DMS79 treated with DMSO at 0.1 percent for 48 hours (cell line): ENCODE data around the gene DRC7.

Experiments used
- DNase-seq: peaks from one replicate; lab custom pipeline; 2025; lab: John Stamatoyannopoulos, UW

Gene DRC7

DNA sequence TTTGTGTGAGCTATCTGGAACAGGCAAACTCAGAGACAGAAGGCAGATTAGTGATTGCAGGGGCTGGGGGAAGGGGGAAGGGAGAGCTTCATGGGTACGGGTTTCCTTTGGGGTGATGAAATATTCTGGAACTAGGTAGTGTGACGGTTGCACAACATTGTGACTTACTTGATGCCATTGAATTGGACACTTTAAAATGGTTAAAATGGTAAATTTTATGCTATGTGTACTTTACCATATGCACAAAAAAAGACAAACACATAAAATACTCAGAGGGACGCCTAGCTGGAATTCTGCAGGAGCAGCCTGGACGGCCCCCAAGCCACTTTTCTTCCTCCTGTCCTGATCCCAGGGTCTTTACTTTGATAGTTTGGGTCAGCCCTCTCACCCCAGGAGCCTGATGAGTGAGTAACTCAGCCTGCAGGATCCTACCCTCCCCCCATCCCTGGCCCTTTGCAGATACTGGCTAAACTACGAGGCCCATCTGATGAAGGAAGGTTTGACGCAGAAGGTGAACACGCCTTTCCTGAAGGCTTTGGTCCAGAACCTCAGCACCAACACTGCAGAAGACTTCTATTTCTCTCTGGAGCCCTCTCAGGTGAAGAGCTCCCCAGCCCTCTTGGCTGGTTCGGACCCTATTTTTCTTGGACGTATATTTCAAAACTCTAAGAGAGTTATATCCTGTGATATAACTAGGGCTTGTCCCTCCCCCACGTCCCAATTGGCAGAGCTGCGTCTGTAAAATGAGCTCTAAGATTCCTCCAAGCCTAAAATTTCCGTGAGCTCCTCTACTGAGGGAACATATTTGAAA is 18.7 kb upstream of the DRC7 start:
- no peak for DNase-seq

DNA sequence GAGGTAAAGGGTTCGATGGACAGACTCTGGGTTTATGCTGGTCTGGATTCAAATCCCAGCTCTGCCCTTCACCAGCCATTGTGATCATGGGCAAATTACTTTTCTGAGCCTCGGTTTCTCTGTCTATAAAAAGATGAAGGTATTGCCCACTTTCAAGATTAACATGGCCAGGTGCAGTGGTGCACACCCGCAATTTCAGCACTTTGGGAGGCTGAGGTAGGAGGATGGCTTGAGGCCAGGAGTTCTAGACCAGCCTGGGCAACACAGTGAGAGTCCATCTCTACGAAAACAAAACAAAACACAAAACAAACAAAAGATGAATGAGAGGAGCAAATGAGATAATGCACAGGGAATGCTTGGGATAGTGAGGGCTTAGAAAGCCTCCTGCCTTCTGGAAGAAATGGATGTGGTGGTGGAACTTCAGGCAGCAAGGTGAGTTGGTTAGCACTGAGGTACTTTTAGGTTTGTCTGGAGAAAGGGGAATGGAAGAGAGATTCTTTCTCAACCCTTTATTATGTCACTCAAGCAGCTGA is 18.0 kb upstream of the DRC7 start:
- no peak for DNase-seq

DNA sequence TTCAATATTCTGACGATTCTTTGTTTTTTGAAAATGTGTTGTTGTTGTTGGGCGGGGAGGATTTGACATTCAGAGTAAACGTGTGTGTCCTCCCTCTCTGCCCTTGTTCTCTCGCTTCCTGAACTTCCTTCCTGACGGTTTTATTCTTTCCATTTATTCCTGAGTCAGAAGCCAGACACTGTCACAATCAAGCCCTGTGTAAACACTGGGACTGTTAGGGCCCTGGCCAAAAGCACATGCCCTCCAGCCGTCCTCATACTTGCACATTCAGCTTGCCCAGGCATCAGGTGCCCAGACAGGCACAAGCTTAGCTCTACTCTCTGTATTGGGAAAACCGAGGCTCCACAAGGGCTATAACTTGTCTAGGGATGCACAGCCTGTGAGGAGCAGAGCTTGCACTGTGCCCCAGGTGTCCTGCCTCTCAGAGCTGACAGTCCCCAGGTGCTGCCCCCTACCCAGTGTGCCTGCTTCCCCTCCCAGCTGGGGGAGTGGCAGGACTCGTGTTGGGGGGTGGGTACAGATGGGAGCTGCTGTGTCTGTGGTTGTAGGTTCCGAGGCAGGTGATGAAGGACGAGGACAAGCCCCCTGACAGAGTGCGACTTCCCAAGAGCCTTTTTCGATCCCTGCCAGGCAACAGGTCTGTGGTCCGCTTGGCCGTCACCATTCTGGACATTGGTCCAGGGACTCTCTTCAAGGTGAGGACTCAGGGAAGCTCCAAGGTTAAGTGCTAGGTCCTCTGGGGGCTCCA is 16.8 kb upstream of the DRC7 start:
- DNase-seq, result no peak

DNA sequence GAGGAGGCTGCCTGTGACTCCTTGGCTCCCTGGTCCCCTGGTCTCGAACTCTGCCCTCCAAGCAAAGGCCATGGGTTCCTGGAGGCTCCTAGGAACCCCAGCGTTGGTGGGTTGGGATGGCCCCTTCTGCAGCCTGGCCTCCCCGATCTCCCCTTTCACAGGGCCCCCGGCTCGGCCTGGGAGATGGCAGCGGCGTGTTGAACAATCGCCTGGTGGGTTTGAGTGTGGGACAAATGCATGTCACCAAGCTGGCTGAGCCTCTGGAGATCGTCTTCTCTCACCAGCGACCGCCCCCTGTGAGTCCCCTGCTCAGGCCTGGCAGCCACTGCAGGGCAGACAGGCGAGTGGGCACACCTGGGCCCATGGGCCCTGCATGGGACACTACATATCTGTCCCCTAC is 15.6 kb upstream of the DRC7 start:
- DNase-seq, result no peak

DNA sequence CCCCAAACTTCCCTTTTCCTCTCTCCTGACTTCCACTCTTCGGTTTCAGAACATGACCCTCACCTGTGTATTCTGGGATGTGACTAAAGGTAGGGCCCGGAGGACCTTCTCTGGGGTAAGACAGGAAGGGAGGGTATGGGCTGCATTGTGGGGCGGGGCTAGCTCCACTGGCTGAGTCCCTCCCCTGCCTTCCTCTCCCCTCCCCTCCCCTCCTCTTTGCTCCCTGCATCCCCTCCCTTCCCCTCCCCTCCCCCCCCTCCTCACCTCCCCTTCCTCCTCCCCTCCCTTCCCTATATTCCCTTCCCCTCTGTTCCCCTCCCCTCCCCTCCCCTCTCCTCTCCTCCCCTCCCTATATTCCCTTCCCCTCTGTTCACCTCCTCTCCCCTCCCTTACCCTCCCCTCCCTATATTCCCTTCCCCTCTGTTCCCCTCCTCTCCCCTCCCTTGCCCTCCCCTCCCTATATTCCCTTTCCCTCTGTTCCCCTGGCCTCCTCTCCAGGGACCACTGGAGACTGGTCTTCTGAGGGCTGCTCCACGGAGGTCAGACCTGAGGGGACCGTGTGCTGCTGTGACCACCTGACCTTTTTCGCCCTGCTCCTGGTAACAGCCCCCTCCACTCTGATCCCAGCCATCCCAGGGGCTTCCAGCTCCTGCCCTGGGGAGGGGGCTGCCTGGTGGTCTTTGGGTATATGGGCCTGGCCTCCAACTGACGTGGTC is 14.7 kb upstream of the DRC7 start:
- DNase-seq, result no peak

DNA sequence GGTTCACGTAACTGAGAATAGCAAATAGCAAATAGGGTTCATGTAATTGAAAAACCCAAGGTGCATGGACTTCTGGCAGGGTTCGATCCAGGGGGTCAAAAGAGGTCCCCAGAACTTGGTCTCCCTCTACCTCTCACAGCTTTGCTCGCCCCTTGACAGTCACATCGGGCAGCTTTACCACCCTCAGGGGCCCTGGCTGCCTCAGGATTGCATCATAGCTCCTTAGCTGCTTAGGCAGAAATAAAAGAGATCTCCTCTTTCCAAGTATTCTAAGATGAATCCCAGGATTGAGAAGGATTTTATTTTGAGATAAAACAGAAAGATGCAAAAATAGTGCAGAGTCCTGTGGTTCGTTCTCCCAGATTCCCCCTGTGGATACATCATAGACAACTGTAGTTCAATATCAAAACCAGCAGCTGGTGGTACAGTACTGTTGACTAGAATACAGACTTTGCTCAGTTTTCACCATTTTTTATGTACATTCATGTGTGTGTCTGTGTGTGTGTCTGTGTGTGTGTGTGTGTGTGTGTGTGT is 13.7 kb upstream of the DRC7 start:
- DNase-seq, result no peak

DNA sequence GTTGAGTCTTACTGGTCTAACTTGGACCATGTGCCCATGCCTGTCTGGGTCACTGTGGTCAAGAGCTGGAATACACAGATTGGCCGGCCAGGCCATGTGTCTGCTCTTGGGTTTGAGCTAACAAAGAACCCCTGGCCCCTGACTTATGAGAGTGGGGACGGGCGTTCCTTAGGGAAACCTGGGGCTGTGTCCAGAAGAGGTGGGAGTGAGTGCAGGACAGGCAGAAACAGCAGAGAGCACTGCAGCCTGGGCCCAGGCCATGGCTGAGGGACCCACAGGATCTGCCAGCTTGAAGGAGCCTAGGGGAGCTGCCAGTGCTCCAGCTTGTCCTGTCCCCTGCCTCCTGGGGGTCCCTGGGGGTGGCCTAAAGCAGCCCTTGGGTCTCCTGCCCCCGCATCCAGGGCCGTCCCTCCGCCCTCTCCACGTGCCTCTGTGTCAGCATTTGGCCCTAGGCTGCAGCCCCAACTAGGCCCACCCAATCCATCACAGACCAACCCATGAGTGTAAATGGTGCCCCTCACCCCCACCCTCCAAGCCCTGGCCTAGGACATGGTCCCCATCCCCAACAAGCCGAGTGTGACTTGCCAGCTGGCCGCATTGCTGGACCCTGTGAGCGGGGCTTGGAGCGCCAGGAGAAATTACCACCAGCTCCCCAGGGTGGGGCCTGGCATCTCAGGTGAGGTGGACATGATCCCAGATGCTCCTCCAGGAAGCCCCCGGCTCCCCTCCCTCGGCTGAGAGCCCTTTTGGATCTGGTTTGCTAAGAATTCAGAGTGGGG is 12.5 kb upstream of the DRC7 start:
- no peak for DNase-seq

DNA sequence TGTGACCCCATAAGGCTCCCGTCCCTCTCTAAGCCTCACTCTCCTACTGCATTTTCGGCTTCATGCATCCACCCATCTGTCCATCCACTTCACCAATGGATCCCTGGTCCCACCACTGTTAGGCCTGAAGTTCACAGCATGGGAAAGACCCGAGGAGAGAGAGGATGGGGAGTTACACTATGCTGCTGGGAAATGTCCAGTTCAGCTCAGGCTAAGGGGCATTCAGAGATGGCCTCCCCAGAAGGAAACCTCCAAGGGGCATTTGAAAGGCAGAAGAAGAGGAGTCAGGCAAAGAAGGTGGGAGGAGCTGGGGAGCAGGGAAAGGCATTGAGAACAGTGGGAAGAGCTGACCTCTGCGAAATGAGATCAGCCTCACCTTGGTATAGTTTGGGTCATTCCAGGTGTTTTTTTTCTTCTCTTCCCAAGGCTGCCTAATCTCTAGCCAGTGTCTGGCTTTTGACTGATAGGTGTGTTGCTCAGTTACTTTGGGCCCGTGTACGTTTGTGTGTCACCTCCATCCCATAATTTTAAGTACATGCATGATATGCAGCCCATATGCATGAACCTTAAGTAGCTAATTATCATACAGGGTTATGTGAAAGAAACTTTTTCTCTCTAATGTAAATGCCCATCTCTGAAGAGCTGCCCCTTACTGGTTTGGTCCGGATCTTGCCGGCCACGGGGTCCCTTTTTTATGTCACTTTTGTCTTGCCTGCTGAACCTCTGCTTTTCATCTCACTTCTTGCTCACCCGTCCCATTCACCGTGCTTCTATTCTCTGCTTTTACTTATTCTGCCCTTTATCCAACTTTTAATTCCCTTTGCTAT is 11.6 kb upstream of the DRC7 start:
- DNase-seq, result no peak

DNA sequence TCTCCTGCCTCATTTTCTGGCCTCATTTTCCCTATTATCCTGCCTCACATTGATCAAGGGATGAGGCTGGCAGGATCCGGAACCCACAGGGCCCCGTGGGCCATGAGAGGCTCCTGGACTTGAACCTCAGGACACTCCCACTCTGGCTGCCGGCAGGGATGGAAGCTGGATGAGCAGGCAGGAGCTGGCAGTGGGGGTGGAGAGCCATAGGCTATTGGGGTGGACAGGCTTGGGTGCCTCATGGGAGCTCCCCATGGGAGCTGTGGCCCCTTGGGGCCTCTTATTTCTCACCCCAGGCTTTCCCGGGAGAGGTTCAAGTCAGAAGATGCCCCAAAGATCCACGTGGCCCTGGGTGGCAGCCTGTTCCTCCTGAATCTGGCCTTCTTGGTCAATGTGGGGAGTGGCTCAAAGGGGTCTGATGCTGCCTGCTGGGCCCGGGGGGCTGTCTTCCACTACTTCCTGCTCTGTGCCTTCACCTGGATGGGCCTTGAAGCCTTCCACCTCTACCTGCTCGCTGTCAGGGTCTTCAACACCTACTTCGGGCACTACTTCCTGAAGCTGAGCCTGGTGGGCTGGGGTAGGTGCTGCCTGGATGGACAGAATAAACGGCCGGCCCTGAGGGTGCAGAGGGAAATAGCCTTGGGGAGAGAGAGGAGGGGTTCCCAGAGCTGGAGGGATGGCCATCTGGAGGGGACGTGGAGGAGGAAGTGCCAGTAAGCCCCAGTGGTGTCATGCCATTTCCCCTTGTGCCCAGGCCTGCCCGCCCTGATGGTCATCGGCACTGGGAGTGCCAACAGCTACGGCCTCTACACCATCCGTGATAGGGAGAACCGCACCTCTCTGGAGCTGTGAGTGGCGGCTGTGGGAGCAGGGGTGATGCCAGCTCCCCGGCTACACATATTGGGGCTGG is 10.7 kb upstream of the DRC7 start:
- no peak for DNase-seq

DNA sequence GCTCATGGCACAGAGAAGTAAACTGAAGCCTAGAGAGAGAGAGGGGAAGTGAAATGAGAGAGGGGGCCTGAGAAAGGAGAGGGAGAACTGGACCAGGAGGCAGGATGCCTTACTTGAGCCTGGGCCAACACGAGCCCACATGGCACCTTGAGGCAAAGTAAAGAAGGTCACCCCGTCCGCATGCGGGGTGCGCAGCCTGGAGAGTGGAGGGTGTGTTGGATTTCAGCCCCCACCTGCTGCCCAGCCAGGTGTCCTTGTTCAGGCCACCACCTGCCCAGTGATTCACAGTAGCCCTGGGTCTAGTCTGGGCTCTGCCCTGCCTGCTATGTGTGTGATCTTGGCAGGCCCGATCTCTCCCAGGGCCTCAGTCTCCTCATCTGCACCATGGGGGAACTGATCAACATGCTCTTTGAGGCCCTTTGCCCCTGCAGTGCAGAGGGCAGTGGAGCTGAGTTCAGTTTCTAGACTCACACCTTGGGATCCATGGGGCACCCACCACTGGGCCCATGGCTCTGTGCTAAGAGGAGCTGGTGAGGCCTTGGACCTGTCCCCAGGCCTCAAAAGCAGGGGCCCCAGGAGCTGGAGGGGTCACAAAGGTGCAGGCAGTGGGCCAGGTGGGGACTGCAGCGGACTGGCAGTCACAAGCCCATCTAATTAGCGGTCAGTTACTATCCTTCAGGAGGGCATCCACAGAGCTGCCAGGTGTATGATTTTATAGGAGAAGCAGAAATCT is 9.8 kb upstream of the DRC7 start:
- DNase-seq, result no peak

DNA sequence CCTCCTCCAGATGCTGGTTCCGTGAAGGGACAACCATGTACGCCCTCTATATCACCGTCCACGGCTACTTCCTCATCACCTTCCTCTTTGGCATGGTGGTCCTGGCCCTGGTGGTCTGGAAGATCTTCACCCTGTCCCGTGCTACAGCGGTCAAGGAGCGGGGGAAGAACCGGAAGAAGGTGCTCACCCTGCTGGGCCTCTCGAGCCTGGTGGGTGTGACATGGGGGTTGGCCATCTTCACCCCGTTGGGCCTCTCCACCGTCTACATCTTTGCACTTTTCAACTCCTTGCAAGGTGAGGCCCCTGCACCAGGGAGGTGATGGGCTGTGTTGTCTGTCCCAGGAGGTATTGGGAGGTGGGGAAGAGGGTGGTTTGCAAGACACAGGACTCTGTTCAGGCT is 9.0 kb upstream of the DRC7 start:
- DNase-seq, result no peak

DNA sequence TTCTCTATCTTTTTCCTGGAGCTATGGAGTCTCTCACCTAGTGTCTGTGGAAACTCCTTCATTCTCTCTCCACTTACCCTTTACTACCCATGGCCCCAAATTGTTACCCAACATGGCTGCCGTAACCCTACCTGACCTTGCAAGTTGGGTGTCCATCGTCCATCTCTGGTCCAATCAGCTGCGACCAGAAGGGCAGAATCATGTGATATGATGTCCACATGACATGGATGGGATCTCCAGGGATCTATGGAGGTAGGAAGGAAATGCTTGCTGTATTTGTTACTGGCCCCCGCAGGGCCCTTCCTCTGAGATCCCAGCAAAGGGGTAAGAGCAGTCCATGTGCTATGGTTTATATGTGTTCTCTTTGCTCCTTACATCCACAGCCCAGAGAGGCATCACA is 8.0 kb upstream of the DRC7 start:
- DNase-seq, result no peak

DNA sequence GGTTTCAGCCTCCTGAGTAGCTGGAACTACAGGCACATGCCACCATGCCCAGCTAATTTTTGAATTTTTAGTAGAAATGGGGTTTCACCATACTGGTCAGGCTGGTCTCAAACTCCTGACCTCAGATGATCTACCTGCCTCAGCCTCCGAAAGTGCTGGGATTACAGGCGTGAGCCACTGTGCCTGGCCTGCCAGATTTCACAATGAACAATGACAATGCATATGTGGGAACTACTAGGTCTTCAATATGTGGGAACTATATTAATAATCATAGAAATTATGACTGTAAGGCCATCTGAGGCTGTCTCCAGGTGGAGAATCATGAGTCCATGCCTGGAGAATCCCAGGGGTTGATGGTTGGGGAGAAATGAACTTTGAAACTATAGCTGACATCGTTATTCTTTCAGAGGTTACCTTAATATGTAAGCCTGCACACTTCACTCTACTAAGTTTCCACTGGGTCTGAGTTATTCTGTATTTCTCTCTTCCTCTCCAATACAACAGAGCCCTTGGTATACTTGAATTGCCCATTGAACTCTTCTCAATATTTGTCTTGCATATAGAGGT is 7.2 kb upstream of the DRC7 start:
- DNase-seq, result no peak

DNA sequence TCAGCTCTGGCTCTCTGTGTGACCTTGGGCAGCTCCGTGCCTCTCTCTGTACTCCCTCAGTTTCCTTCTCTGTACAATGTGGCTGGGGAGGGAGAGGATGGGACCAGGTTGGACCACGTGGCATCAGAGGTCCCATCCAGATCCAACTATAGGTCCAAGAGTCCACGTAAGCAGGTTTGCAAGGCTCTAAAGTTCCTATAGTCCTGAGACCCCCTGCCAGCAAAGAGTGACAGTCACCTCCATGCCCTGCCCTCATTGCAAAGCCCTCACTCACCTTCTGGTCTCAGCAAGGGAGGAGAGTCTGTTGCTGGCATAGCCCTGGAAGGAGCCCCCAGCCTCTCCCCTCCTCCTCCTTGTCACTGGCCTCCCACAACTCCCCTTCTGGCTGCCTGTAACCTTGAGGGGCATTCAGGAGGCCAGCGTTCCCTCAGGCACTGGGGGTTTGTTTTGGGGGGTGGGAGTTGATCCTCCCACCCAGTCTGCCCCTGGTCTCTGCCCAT is 6.1 kb upstream of the DRC7 start:
- no peak for DNase-seq

DNA sequence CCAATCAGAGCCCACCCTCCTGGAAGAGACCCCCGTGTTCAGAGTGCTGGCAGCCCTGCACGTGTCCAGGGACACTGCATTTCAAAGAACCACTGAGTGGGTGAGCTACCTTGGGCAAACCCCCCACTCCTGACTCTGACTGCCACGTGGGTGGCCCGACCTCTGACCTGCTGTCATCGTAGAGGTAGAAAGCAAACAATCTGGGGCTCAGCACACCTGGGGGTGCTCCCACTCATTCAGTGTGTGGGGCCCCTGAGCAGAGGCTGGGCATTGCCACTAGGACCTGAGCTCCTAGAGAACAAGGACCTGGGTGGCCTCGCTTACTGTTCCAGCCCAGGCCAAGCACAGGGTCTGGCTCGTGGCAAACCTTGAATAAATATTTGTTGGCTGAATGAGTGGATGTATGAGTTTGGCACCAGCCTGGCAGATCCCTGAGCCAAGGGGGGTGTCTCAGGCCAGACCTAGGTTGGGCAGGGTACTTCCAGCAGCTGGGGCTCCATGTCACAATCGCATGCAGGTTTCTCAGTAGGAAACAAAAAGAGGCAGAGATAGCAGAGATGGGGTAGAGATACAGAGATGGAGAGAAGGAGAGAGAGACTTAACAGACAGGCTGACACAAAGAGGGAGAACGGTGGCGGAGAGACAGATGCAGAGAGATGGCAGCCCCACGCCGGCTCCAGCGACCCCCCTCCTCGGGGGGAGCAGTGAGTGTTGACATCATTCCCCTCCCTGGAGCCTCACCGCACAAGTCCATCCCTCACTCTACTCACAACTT is 5.4 kb upstream of the DRC7 start:
- no peak for DNase-seq

DNA sequence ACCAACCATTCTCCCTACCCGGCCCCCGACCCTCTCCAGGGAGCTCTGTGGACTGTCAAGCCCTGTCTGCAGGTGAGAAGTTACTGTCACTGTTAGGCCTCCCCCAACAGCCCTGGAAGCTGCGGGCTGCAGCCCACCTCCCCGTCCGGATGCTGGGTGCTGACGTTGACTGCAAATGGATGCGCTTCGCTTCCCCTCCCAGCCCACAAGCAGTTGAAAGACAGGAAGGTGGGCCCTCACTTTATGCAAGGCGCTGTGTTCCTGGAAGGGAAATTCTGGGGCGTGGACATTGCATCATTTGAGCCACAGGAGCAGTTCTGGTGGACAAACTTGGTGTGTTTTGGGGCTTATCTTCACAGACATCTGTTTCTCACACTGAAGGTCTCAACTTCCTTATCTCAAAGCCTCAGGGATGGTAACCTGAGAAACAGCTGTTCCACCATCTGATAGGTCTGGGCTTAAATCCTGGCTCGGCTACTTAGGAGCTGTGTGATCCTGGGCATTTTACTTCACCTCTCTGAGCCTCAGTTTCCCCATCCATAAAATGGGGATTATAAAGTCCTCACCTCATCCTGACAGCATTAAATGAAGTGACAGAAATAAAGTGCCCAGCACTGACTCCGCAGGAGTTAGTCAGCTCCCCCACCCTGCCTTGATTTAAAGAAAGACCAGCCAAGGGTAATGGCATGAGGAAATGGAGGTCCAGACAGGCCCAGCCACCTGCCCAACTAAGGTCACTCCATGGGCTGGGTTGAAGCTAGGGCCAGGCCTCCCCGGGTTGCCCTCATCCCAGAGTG is 4.6 kb upstream of the DRC7 start:
- DNase-seq, result no peak
